GM23338 (cell line): ENCODE data around the gene GLRA1. TPM values are rescaled to one million over a fixed set of nuclear protein-coding genes. Genes with fewer than 3 reads are reported as not detected.

Experiments
- ATAC-seq: fragments of 200-7000 bp; cut with Tn5 transposase; 3 replicates; pipeline ENCODE4 v1.9.1; 2020
- DNase-seq: peaks from one replicate; pipeline ENCODE4 v3.0.0-alpha.2; 2015; ENCODE audit warnings: low spot score
- H2AFZ ChIP-seq: fragments of 200-600 bp; sonication (generic); 2 replicates; pipeline ENCODE4 v1.8.0; 2016; ENCODE audit warnings: antibody characterized with exemption, mild to moderate bottlenecking, moderate library complexity
- H3F3A ChIP-seq: fragments of 200-600 bp; sonication (generic); replicated peaks from 2 replicates; pipeline ENCODE4 v1.8.0; 2017; ENCODE audit warnings: antibody characterized with exemption, mixed run types, low read depth
- H3K27ac ChIP-seq: fragments of 200-600 bp; sonication (generic); 2 replicates; pipeline ENCODE4 v1.6.1; 2016; ENCODE audit warnings: low read depth
- H3K27me3 ChIP-seq: fragments of 200-600 bp; sonication (generic); 2 replicates; pipeline ENCODE4 v1.8.0; 2016; ENCODE audit warnings: mild to moderate bottlenecking, mixed run types, moderate library complexity; ENCODE audit not compliant: insufficient read depth
- H3K36me3 ChIP-seq: fragments of 200-600 bp; sonication (generic); 2 replicates; pipeline ENCODE4 v1.8.0; 2016; ENCODE audit warnings: mild to moderate bottlenecking; ENCODE audit not compliant: insufficient read depth
- H3K4me1 ChIP-seq: fragments of 200-600 bp; sonication (generic); 2 replicates; pipeline ENCODE4 v1.8.0; 2016; ENCODE audit warnings: mild to moderate bottlenecking, moderate library complexity; ENCODE audit not compliant: insufficient read depth
- H3K4me2 ChIP-seq: fragments of 200-600 bp; sonication (generic); 2 replicates; pipeline ENCODE4 v1.7.1; 2017; ENCODE audit warnings: mixed run types
- H3K4me3 ChIP-seq: fragments of 200-600 bp; sonication (generic); 2 replicates; pipeline ENCODE4 v1.6.1; 2016; ENCODE audit warnings: mixed run types
- H3K79me2 ChIP-seq: fragments of 200-600 bp; sonication (generic); replicated peaks from 2 replicates; pipeline ENCODE4 v1.8.0; 2017; ENCODE audit warnings: mild to moderate bottlenecking; ENCODE audit not compliant: insufficient read depth
- H3K9me2 ChIP-seq: fragments of 200-600 bp; sonication (generic); 2 replicates; pipeline ENCODE4 v1.8.0; 2017; ENCODE audit not compliant: insufficient read depth
- H4K20me1 ChIP-seq: fragments of 200-600 bp; sonication (generic); replicated peaks from 2 replicates; pipeline ENCODE4 v1.8.0; 2017; ENCODE audit warnings: mild to moderate bottlenecking; ENCODE audit not compliant: insufficient read depth
- H3K27ac Mint-ChIP-seq: 2 replicates; pipeline ENCODE4 v1.8.0; 2020; ENCODE audit warnings: inconsistent platforms, mild to moderate bottlenecking, moderate library complexity, mixed read lengths
- H3K27me3 Mint-ChIP-seq: 3 replicates; pipeline ENCODE4 v1.8.0; 2022; ENCODE audit warnings: low read depth, mild to moderate bottlenecking, moderate library complexity, mixed read lengths, inconsistent platforms; ENCODE audit not compliant: insufficient read depth, poor library complexity
- H3K36me3 Mint-ChIP-seq: 3 replicates; pipeline ENCODE4 v1.8.0; 2021; ENCODE audit warnings: low read depth, mild to moderate bottlenecking, inconsistent platforms, moderate library complexity, mixed read lengths
- H3K4me1 Mint-ChIP-seq: 3 replicates; pipeline ENCODE4 v1.8.0; 2020; ENCODE audit warnings: mild to moderate bottlenecking, inconsistent platforms, mixed read lengths
- H3K4me3 Mint-ChIP-seq: 3 replicates; pipeline ENCODE4 v1.8.0; 2021; ENCODE audit warnings: moderate library complexity, mild to moderate bottlenecking, inconsistent platforms, mixed read lengths
- H3K9me3 Mint-ChIP-seq: 3 replicates; pipeline ENCODE4 v1.8.0; 2020; ENCODE audit warnings: moderate library complexity, mild to moderate bottlenecking, inconsistent platforms, mixed read lengths
- CREB1 ChIP-seq: fragments of 250-450 bp; sonication (Bioruptor Pico); IDR thresholded peaks from 2 replicates; pipeline ENCODE4 v1.5.0; 2020; ENCODE audit warnings: low read depth, mild to moderate bottlenecking, moderate library complexity
- CTCF ChIP-seq, 2 experiments: fragments of 200-600 bp in 1 of 2; sonication (generic) in 1 of 2; conservative IDR thresholded peaks; 2 replicates each; pipeline versions ENCODE4 v1.5.1 to v1.6.1; 2016 to 2017; ENCODE audit warnings: antibody characterized with exemption in 2 of 2, low read depth in 2 of 2, mild to moderate bottlenecking in 2 of 2, moderate library complexity in 1 of 2
- ETS1 ChIP-seq: IDR thresholded peaks from 2 replicates; pipeline ENCODE4 v1.6.1; 2016; ENCODE audit warnings: antibody characterized with exemption
- EZH2phosphoT487 ChIP-seq: fragments of 200-600 bp; sonication (generic); IDR thresholded peaks from one replicate; pipeline ENCODE4 v1.8.1; 2018; ENCODE audit warnings: antibody characterized with exemption; ENCODE audit not compliant: unreplicated experiment
- JUNB ChIP-seq: IDR thresholded peaks from one replicate; pipeline ENCODE4 v1.6.1; 2016; ENCODE audit warnings: antibody characterized with exemption; ENCODE audit not compliant: unreplicated experiment
- POLR2AphosphoS5 ChIP-seq: IDR thresholded peaks from 2 replicates; pipeline ENCODE4 v1.6.1; 2016; ENCODE audit warnings: antibody characterized with exemption, low read depth
- STAT1 ChIP-seq: IDR thresholded peaks from one replicate; pipeline ENCODE4 v1.6.1; 2016; ENCODE audit warnings: antibody characterized with exemption; ENCODE audit not compliant: unreplicated experiment
- ZNF114 ChIP-seq: fragments of 250-450 bp; sonication (Bioruptor Pico); IDR thresholded peaks from 2 replicates; pipeline ENCODE4 v1.5.0; 2020; ENCODE audit warnings: mild to moderate bottlenecking, moderate library complexity
- ZNF331 ChIP-seq: fragments of 250-450 bp; sonication (Bioruptor Pico); IDR thresholded peaks from 2 replicates; pipeline ENCODE4 v1.5.0; 2020; ENCODE audit warnings: low read depth, mild to moderate bottlenecking, moderate library complexity
- ZNF462 ChIP-seq: fragments of 250-450 bp; sonication (Bioruptor Pico); IDR thresholded peaks from 2 replicates; pipeline ENCODE4 v1.5.0; 2020; ENCODE audit warnings: mild to moderate bottlenecking, moderate library complexity
- polyA plus RNA-seq: library from polyadenylated mRNA; unstranded; fragments of >200 nt; fragmentation: Nextera tagmentation; extraction: Ambion mirVana; gene quantifications from 2 replicates; pipeline ENCODE4 v1.2.1, GENCODE V29; 2016
- total RNA-seq: library from RNA; depleted of rRNA; stranded (reverse); fragments of >200 nt; shearing (Covaris generic); gene quantifications from 2 replicates; pipeline ENCODE4 v1.2.3, GENCODE V29; 2014

GLRA1 gene
- total and polyA plus RNA-seq, 2 experiments from 2014 or later = not detected

GRCh38 chr5:151862811-151863472 is 61.7 kb downstream of the GLRA1 start:
- ATAC-seq = no peak
- no peak overlapping the region for H2AFZ ChIP-seq
- H3F3A ChIP-seq = no peaks in the 10 kb centered on the region

More at GRCh38 chr5:151862811-151863472, 61.7 kb downstream of the GLRA1 start:
- Histone ChIP-seq H3K27me3 (no peaks in the 10 kb centered on the region), H3K4me1 (no peaks in the 10 kb centered on the region), H3K4me2 (no peak overlapping the region), H3K27ac (no peak overlapping the region), H3K36me3 (no peaks in the 10 kb centered on the region), H3K4me3 (no peak overlapping the region), H3K9me2 (no peaks in the 10 kb centered on the region), H3K79me2 (no peaks in the 10 kb centered on the region), H4K20me1 (no peaks in the 10 kb centered on the region)
- no peaks in the 10 kb centered on the region for H3K9me3 Mint-ChIP-seq
- no peaks in the 10 kb centered on the region for H3K27me3 Mint-ChIP-seq
- no peak overlapping the region for H3K4me3 Mint-ChIP-seq
- H3K36me3 Mint-ChIP-seq = no peaks in the 10 kb centered on the region; the same call in 2 of the 3 replicates
- no peak overlapping the region for H3K27ac Mint-ChIP-seq
- no peaks in the 10 kb centered on the region for H3K4me1 Mint-ChIP-seq
- no peak for DNase-seq
- TF ChIP-seq JUNB = no peak
- no peak for TF ChIP-seq STAT1
- TF ChIP-seq CREB1 = no peak
- TF ChIP-seq POLR2AphosphoS5 = no peak
- TF ChIP-seq ETS1 = no peak
- TF ChIP-seq ZNF114 = no peak
- TF ChIP-seq CTCF (conservative IDR thresholded peaks at IDR 0.05; ENCODE audit: low read depth in 2 of 2) = no peak
- no peak for TF ChIP-seq ZNF331 (CRISPR knock-in tag)
- no peak for TF ChIP-seq ZNF462
- no peak for TF ChIP-seq EZH2phosphoT487
